ENCODE data around the gene CDKN2B-AS1. TPM values are rescaled to one million over a fixed set of nuclear protein-coding genes. Genes with fewer than 3 reads are reported as not detected.

Gene CDKN2B-AS1
- total RNA-seq, 4 donors from 2014 or later = 22.7 to 129 (median 52.0) TPM

- TF ChIP-seq POLR2A (IDR thresholded peaks at IDR 0.05) = no peak
- TF ChIP-seq CTCF (IDR thresholded peaks at IDR 0.05) = no peak
- no peaks in the 10 kb centered on the region for H3K27me3 ChIP-seq
- no peaks in the 10 kb centered on the region for H3K36me3 ChIP-seq
- H3K4me1 ChIP-seq = no peaks in the 10 kb centered on the region
- no peak overlapping the region for H3K4me3 ChIP-seq
- no peak for DNase-seq
- no peak overlapping the region for H3K27ac ChIP-seq
- H3K9me3 ChIP-seq = no peaks in the 10 kb centered on the region
These were observed 72.6 kb downstream of the CDKN2B-AS1 start for GRCh38 chr9:22067196-22067595.

DNA sequence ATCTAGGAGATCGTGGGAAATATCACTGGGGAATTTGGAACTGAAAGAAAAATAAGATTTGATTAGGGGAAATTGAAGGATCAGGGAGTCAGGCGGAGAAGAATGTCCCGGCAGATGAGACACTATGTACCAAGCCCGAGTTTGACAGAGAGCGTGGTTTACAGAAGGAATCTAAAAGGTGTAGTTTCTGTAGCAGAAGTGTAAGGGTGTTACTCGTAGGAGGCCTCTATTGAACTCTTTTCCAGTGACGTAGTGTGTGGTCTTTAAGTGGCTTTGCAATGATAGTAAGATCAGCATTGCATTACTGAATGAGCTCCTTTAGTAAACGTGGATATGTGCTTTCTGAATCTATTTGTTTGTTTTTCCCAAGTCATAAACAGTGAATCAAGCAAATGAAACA lies 73.8 kb downstream of the CDKN2B-AS1 start:
- H3K4me3 ChIP-seq = no peak overlapping the region
- no peak overlapping the region for H3K27ac ChIP-seq
- no peaks in the 10 kb centered on the region for H3K36me3 ChIP-seq
- TF ChIP-seq POLR2A (IDR thresholded peaks at IDR 0.05) (no peak), CTCF (IDR thresholded peaks at IDR 0.05) (no peak)
- DNase-seq = no peak
- H3K27me3 ChIP-seq = no peaks in the 10 kb centered on the region
- no peaks in the 10 kb centered on the region for H3K4me1 ChIP-seq
- no peaks in the 10 kb centered on the region for H3K9me3 ChIP-seq

GRCh38 chr9:22073349-22073748 lies 78.8 kb downstream of the CDKN2B-AS1 start:
- Histone ChIP-seq H3K27me3 (no peaks in the 10 kb centered on the region), H3K9me3 (no peaks in the 10 kb centered on the region)

DNA sequence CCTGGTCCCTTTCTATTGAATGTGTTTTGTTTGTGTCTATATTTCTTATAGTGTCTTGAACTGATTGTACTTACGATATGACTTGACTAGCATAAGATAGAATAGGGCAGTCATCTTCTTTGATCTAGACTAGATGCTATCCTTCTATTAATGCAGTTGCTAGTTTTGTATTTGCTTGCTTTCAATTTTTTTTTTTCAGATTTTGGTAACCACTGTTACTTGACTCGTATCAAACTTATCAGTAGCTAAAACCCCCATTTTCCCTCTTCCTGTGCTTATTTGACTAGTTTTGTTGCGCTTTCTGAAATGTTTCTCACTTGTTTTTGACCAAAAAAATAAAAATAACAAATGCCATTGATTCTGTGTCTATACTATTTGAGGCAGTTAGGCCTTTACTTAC lies 83.5 kb downstream of the CDKN2B-AS1 start:
- no peak for TF ChIP-seq POLR2A (IDR thresholded peaks at IDR 0.05)
- no peak for TF ChIP-seq CTCF (IDR thresholded peaks at IDR 0.05)
- Histone ChIP-seq H3K27me3 (no peaks in the 10 kb centered on the region), H3K36me3 (no peaks in the 10 kb centered on the region), H3K9me3 (no peaks in the 10 kb centered on the region), H3K4me3 (no peak overlapping the region), H3K27ac (no peak overlapping the region), H3K4me1 (no peaks in the 10 kb centered on the region)
- no peak for DNase-seq

More at GRCh38 chr9:22073349-22073748, 78.8 kb downstream of the CDKN2B-AS1 start:
- H3K4me3 ChIP-seq = no peak overlapping the region
- H3K27ac ChIP-seq = no peak overlapping the region
- no peaks in the 10 kb centered on the region for H3K4me1 ChIP-seq
- H3K36me3 ChIP-seq = no peaks in the 10 kb centered on the region
- TF ChIP-seq POLR2A (IDR thresholded peaks at IDR 0.05) (no peak), CTCF (IDR thresholded peaks at IDR 0.05) (no peak)
- no peak for DNase-seq

DNA sequence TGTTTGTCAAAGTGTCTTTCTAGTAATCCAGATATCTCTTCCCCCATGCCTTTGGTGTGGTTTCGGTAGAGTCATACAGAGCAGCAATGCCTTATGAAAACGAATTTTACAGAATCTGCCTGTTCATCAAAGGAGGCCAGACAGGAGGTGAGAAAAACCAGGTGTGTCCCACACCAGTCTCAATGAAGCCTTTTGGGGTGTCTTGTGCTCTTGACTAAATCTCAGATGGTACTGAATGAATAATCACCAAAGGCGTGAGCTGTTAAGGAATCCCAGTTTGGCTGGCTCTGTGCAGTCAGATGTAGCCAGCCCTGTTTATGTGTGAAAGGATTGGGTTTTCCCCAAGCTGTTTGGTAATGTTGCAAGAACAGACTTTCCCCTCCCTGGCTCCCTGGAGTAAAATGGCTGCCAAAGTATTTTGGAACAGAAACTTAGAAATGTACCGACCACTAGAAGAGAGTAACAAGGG lies 85.3 kb downstream of the CDKN2B-AS1 start:
- H3K27ac ChIP-seq = no peak overlapping the region
- H3K27me3 ChIP-seq = no peaks in the 10 kb centered on the region

More for the DNA sequence above, 85.3 kb downstream of the CDKN2B-AS1 start:
- no peaks in the 10 kb centered on the region for H3K36me3 ChIP-seq
- H3K4me1 ChIP-seq = no peaks in the 10 kb centered on the region
- DNase-seq = peak in 1 of 3 donors; percentile 51
- no peaks in the 10 kb centered on the region for H3K9me3 ChIP-seq
- no peak overlapping the region for H3K4me3 ChIP-seq
- no peak for TF ChIP-seq POLR2A (IDR thresholded peaks at IDR 0.05)
- no peak for TF ChIP-seq CTCF (IDR thresholded peaks at IDR 0.05)

All from Peyer's patch (tissue), 4 donors.